ENCODE data around the gene SLITRK6. TPM values are rescaled to one million over a fixed set of nuclear protein-coding genes. Genes with fewer than 3 reads are reported as not detected.

The SLITRK6 gene, protein sequence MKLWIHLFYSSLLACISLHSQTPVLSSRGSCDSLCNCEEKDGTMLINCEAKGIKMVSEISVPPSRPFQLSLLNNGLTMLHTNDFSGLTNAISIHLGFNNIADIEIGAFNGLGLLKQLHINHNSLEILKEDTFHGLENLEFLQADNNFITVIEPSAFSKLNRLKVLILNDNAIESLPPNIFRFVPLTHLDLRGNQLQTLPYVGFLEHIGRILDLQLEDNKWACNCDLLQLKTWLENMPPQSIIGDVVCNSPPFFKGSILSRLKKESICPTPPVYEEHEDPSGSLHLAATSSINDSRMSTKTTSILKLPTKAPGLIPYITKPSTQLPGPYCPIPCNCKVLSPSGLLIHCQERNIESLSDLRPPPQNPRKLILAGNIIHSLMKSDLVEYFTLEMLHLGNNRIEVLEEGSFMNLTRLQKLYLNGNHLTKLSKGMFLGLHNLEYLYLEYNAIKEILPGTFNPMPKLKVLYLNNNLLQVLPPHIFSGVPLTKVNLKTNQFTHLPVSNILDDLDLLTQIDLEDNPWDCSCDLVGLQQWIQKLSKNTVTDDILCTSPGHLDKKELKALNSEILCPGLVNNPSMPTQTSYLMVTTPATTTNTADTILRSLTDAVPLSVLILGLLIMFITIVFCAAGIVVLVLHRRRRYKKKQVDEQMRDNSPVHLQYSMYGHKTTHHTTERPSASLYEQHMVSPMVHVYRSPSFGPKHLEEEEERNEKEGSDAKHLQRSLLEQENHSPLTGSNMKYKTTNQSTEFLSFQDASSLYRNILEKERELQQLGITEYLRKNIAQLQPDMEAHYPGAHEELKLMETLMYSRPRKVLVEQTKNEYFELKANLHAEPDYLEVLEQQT
- not detected in 2 replicates for total RNA-seq

DNA sequence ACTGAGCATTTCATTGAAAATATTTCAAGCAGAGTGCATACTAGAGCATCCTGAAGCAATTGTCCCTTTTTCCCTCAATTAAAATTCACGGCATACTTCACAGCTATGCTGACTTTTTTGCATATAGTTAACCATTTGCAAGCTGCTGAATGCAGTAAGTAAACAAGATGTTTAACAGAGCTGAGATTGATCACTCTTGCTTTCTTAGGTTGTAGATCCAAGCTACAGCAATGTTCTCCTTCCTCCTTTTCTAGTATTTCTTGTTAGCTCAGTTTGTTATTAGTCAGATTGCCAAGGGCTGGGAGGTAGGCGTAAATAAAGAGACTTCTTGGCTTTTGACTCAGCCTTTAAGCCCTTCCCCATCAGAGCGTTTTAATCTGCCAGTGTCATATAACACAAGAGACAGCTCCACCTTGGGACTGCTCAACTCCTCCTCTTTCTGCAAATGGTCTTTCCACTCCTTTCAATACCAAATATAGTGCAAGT, at the start of gene SLITRK6:
Gene SLITRK6 (minus strand): TSS at position 323 of the 486 bp plus-strand sequence. CDS start 2,911 bp downstream, outside the sequence.

Measured in epithelial cell of umbilical artery (primary cell).